ENCODE measurements around the gene GCG.

Gene GCG

GRCh38 chr2:162197069-162197825, 45.2 kb upstream of the GCG start:
- no peak for ATAC-seq (ENCODE audit: insufficient read depth, low read depth)
- no peaks in the 10 kb centered on the region for H4K20me1 ChIP-seq (ENCODE audit: insufficient read depth, low read length)
- no peak overlapping the region for H3K27ac ChIP-seq (ENCODE audit: low read length)
- no peak overlapping the region for H3K4me3 ChIP-seq (ENCODE audit: low read depth in 1 of 2, low read length in 2 of 2)
- no peaks in the 10 kb centered on the region for H3K79me2 ChIP-seq (ENCODE audit: insufficient read depth, low read length)
- TF ChIP-seq EZH2 (IDR thresholded peaks at IDR 0.05; ENCODE audit: borderline replicate concordance, low read depth, low read length, severe bottlenecking), result no peak
- no peak for TF ChIP-seq CTCF (IDR thresholded peaks at IDR 0.05; ENCODE audit: borderline replicate concordance, extremely low read depth, low read length, poor library complexity, severe bottlenecking)
- H3K9me3 ChIP-seq (ENCODE audit: insufficient read depth, low read length, severe bottlenecking), result no peaks in the 10 kb centered on the region
- DNase-seq, result no peak
- H3K4me2 ChIP-seq (ENCODE audit: insufficient read depth, low read length), result no peak overlapping the region
- H3K9ac ChIP-seq (ENCODE audit: low read depth, low read length), result no peak overlapping the region
- no peaks in the 10 kb centered on the region for H3K36me3 ChIP-seq (ENCODE audit: insufficient read depth, low read length)
- H3K27me3 ChIP-seq (ENCODE audit: insufficient read depth, low read length, poor library complexity), result peaks cover 17% of the 10 kb centered on the region
- H3K4me1 ChIP-seq (ENCODE audit: insufficient read depth, low read length), result no peaks in the 10 kb centered on the region
- no peak overlapping the region for H2AFZ ChIP-seq (ENCODE audit: low read depth, low read length)

GRCh38 chr2:162196638-162197037, 44.6 kb upstream of the GCG start:
- no peak overlapping the region for H3K27ac ChIP-seq (ENCODE audit: low read length)
- H3K27me3 ChIP-seq (ENCODE audit: insufficient read depth, low read length, poor library complexity), result peaks cover 21% of the 10 kb centered on the region
- H2AFZ ChIP-seq (ENCODE audit: low read depth, low read length), result no peak overlapping the region
- no peaks in the 10 kb centered on the region for H3K36me3 ChIP-seq (ENCODE audit: insufficient read depth, low read length)
- H4K20me1 ChIP-seq (ENCODE audit: insufficient read depth, low read length), result no peaks in the 10 kb centered on the region
- H3K9ac ChIP-seq (ENCODE audit: low read depth, low read length), result no peak overlapping the region
- no peaks in the 10 kb centered on the region for H3K9me3 ChIP-seq (ENCODE audit: insufficient read depth, low read length, severe bottlenecking)
- no peak overlapping the region for H3K4me2 ChIP-seq (ENCODE audit: insufficient read depth, low read length)
- H3K4me1 ChIP-seq (ENCODE audit: insufficient read depth, low read length), result no peaks in the 10 kb centered on the region
- H3K79me2 ChIP-seq (ENCODE audit: insufficient read depth, low read length), result no peaks in the 10 kb centered on the region
- no peak overlapping the region for H3K4me3 ChIP-seq (ENCODE audit: low read depth in 1 of 2, low read length in 2 of 2)
- DNase-seq (no peak), ATAC-seq (ENCODE audit: insufficient read depth, low read depth) (no peak)
- TF ChIP-seq EZH2 (IDR thresholded peaks at IDR 0.05; ENCODE audit: borderline replicate concordance, low read depth, low read length, severe bottlenecking), result no peak
- no peak for TF ChIP-seq CTCF (IDR thresholded peaks at IDR 0.05; ENCODE audit: borderline replicate concordance, extremely low read depth, low read length, poor library complexity, severe bottlenecking)

GRCh38 chr2:162188451-162188850, 36.4 kb upstream of the GCG start:
- H3K4me3 ChIP-seq (ENCODE audit: low read depth in 1 of 2, low read length in 2 of 2), result no peak overlapping the region
- no peaks in the 10 kb centered on the region for H4K20me1 ChIP-seq (ENCODE audit: insufficient read depth, low read length)
- no peak overlapping the region for H3K4me2 ChIP-seq (ENCODE audit: insufficient read depth, low read length)

More at GRCh38 chr2:162188451-162188850, 36.4 kb upstream of the GCG start:
- Histone ChIP-seq H3K79me2 (ENCODE audit: insufficient read depth, low read length) (no peaks in the 10 kb centered on the region), H3K9me3 (ENCODE audit: insufficient read depth, low read length, severe bottlenecking) (no peaks in the 10 kb centered on the region), H3K4me1 (ENCODE audit: insufficient read depth, low read length) (peaks cover 8% of the 10 kb centered on the region; the same call in 1 of the 2 replicates), H2AFZ (ENCODE audit: low read depth, low read length) (no peak overlapping the region), H3K9ac (ENCODE audit: low read depth, low read length) (no peak overlapping the region), H3K27ac (ENCODE audit: low read length) (no peak overlapping the region), H3K36me3 (ENCODE audit: insufficient read depth, low read length) (no peaks in the 10 kb centered on the region), H3K27me3 (ENCODE audit: insufficient read depth, low read length, poor library complexity) (peaks cover 10% of the 10 kb centered on the region)
- ATAC-seq (ENCODE audit: insufficient read depth, low read depth), result no peak
- no peak for TF ChIP-seq CTCF (IDR thresholded peaks at IDR 0.05; ENCODE audit: borderline replicate concordance, extremely low read depth, low read length, poor library complexity, severe bottlenecking)
- TF ChIP-seq EZH2 (IDR thresholded peaks at IDR 0.05; ENCODE audit: borderline replicate concordance, low read depth, low read length, severe bottlenecking), result no peak
- no peak for DNase-seq
